Common myeloid progenitor, CD34-positive (primary cell): ENCODE data around the gene MOB3C.

Source experiments
- CTCF ChIA-PET: fragments of 350-600 bp; sonication (Branson Sonifier 250); formaldehyde crosslinking; loops from one replicate; lab custom pipeline; 2021; ENCODE audit warnings: antibody characterized with exemption; lab: Charles Lee
- POLR2A ChIA-PET: fragments of 350-600 bp; sonication (Branson Sonifier 250); formaldehyde crosslinking; loops from one replicate; lab custom pipeline; 2021; ENCODE audit warnings: antibody characterized with exemption; lab: Charles Lee
- DNase-seq, 3 donors: peaks; one replicate each; pipeline versions ENCODE4 v3.0.0 to v3.0.0-alpha.2; 2013
- H3K27ac ChIP-seq, 2 experiments: 1 replicate in 1 of 2; 2 replicates in 1 of 2; pipeline ENCODE4 v1.7.0; 2013; ENCODE audit warnings: inconsistent platforms in 2 of 2, low read length in 2 of 2, mild to moderate bottlenecking in 2 of 2, low read depth in 1 of 2, moderate library complexity in 1 of 2; ENCODE audit not compliant: severe bottlenecking in 2 of 2, insufficient read depth in 1 of 2, poor library complexity in 1 of 2
- H3K27me3 ChIP-seq, 5 experiments: replicated peaks in 2 of 5; 1 replicate in 3 of 5; 2 replicates in 2 of 5; pipeline versions ENCODE4 v1.6.1 to v1.7.0; 2013; ENCODE audit warnings: low read length in 4 of 5, mild to moderate bottlenecking in 2 of 5, moderate library complexity in 2 of 5, inconsistent platforms in 1 of 5; ENCODE audit not compliant: insufficient read depth in 5 of 5, control insufficient read depth in 4 of 5
- H3K36me3 ChIP-seq, 4 experiments: 1 replicate in 2 of 4; 2 replicates in 2 of 4; pipeline versions ENCODE4 v1.6.1 to v1.7.0; 2013; ENCODE audit warnings: low read length in 3 of 4, control low read depth in 1 of 4, mild to moderate bottlenecking in 1 of 4; ENCODE audit not compliant: control insufficient read depth in 4 of 4, insufficient read depth in 4 of 4
- H3K4me1 ChIP-seq, 4 experiments: 1 replicate in 3 of 4; 2 replicates in 1 of 4; pipeline versions ENCODE4 v1.6.1 to v1.7.1; 2013; ENCODE audit warnings: low read length in 3 of 4, mild to moderate bottlenecking in 3 of 4, control low read depth in 1 of 4, inconsistent platforms in 1 of 4, moderate library complexity in 1 of 4; ENCODE audit not compliant: control insufficient read depth in 4 of 4, insufficient read depth in 4 of 4; ENCODE audit errors: control extremely low read depth in 1 of 4
- H3K4me3 ChIP-seq, 7 experiments: 1 replicate in 4 of 7; 2 replicates in 3 of 7; pipeline versions ENCODE4 v1.5.1 to v1.7.0; 2013; ENCODE audit warnings: mild to moderate bottlenecking in 7 of 7, low read length in 6 of 7, moderate library complexity in 6 of 7, inconsistent platforms in 2 of 7, low read depth in 2 of 7, control low read depth in 1 of 7; ENCODE audit not compliant: insufficient read depth in 4 of 7, control insufficient read depth in 1 of 7; ENCODE audit errors: extremely low read depth in 1 of 7
- H3K9me3 ChIP-seq, 5 experiments: 1 replicate in 4 of 5; 2 replicates in 1 of 5; pipeline versions ENCODE4 v1.6.1 to v1.7.1; 2013; ENCODE audit warnings: low read length in 4 of 5, mild to moderate bottlenecking in 2 of 5, inconsistent platforms in 1 of 5, low read depth in 1 of 5, moderate library complexity in 1 of 5; ENCODE audit not compliant: control insufficient read depth in 4 of 5, insufficient read depth in 2 of 5; ENCODE audit errors: control extremely low read depth in 1 of 5
- WGBS: methylation state at CpG from one replicate; pipeline ENCODE4 v1.1.5; 2013; ENCODE audit not compliant: insufficient coverage; 5-methylcytosine and 5-hydroxymethylcytosine counted together

Gene MOB3C

GRCh38 chr1:46601257-46602007 is 15.2 kb downstream of the MOB3C start:
- POLR2A ChIA-PET, result no interaction called here
- CTCF ChIA-PET, result interaction anchor here (1.0 to 1.8 kb wide), 3 partner anchors 19 to 67 kb away, joined by 3 to 5 read pairs (median 4); partner anchors contain the start of gene ATPAF1
- DNase-seq, result no peak
- no peak overlapping the region for H3K4me3 ChIP-seq
- WGBS, result 100% methylated on average over 3 of the region's 3 CpGs
- no peaks in the 10 kb centered on the region for H3K9me3 ChIP-seq
- peaks cover 0 to 3% (median 0%) of the 10 kb centered on the region in 4 experiments for H3K36me3 ChIP-seq
- no peak overlapping the region for H3K27ac ChIP-seq
- peaks cover 8 to 58% (median 30%) of the 10 kb centered on the region in 4 experiments for H3K4me1 ChIP-seq
- H3K27me3 ChIP-seq, result no peaks in the 10 kb centered on the region

- CTCF ChIA-PET, result interaction anchor here (1.4 to 1.8 kb wide), 2 partner anchors 14 to 18 kb away, joined by 4 to 5 read pairs; no protein-coding TSS in a partner anchor
These were observed 17.3 kb downstream of the MOB3C start for GRCh38 chr1:46599059-46599970.

GRCh38 chr1:46596846-46597245 is 19.8 kb downstream of the MOB3C start:
- CTCF ChIA-PET, result no interaction called here
- H3K4me3 ChIP-seq, result no peak overlapping the region
- H3K9me3 ChIP-seq, result no peaks in the 10 kb centered on the region
- POLR2A ChIA-PET, result no interaction called here
- no peak for DNase-seq
- no peaks in the 10 kb centered on the region for H3K27me3 ChIP-seq
- H3K4me1 ChIP-seq, result peaks cover 8 to 45% (median 18%) of the 10 kb centered on the region in 4 experiments
- 100% methylated on average over 3 of the region's 3 CpGs for WGBS
- H3K27ac ChIP-seq, result no peak overlapping the region
- peaks cover 0 to 18% (median 13%) of the 10 kb centered on the region in 4 experiments for H3K36me3 ChIP-seq

More at GRCh38 chr1:46599059-46599970, 17.3 kb downstream of the MOB3C start:
- H3K27me3 ChIP-seq, result no peaks in the 10 kb centered on the region
- H3K9me3 ChIP-seq, result no peaks in the 10 kb centered on the region
- H3K4me1 ChIP-seq, result peaks cover 8 to 56% (median 26%) of the 10 kb centered on the region in 4 experiments
- peaks cover 0 to 3% (median 0%) of the 10 kb centered on the region in 4 experiments for H3K36me3 ChIP-seq
- no peak for DNase-seq
- no peak overlapping the region for H3K27ac ChIP-seq
- POLR2A ChIA-PET, result no interaction called here
- WGBS, result 98% methylated on average over 7 of the region's 9 CpGs
- no peak overlapping the region for H3K4me3 ChIP-seq

GRCh38 chr1:46596036-46596435 is 20.6 kb downstream of the MOB3C start:
- no peak overlapping the region for H3K27ac ChIP-seq
- peaks cover 3 to 26% (median 20%) of the 10 kb centered on the region in 4 experiments for H3K36me3 ChIP-seq
- H3K4me3 ChIP-seq, result no peak overlapping the region
- H3K27me3 ChIP-seq, result no peaks in the 10 kb centered on the region
- DNase-seq, result no peak
- H3K4me1 ChIP-seq, result peaks cover 8 to 40% (median 18%) of the 10 kb centered on the region in 4 experiments
- no peaks in the 10 kb centered on the region for H3K9me3 ChIP-seq
- ChIA-PET CTCF (no interaction called here), POLR2A (no interaction called here)
- 100% methylated on average over 1 of the region's 1 CpG for WGBS

- Histone ChIP-seq H3K4me1 (peaks cover 8 to 33% (median 16%) of the 10 kb centered on the region in 4 experiments), H3K36me3 (peaks cover 3 to 33% (median 28%) of the 10 kb centered on the region in 4 experiments), H3K27ac (no peak overlapping the region), H3K4me3 (peak overlapping the region in 2 of 7 experiments; percentile 8 to 49), H3K27me3 (no peaks in the 10 kb centered on the region), H3K9me3 (no peaks in the 10 kb centered on the region)
- ChIA-PET CTCF (interaction anchor here (1.2 kb wide), 1 partner anchor 42 kb away, joined by 3 read pairs; no protein-coding TSS in a partner anchor), POLR2A (interaction anchor here (0.8 kb wide), 1 partner anchor 19 kb away, joined by 3 read pairs; no protein-coding TSS in a partner anchor)
- 0% methylated on average over 1 of the region's 3 CpGs for whole genome bisulfite sequencing
- peak; percentile 55 to 73 (median 72) for DNase-seq
These were observed 21.5 kb downstream of the MOB3C start for GRCh38 chr1:46595127-46595526.

GRCh38 chr1:46594063-46594462 is 22.5 kb downstream of the MOB3C start:
- peaks cover 8 to 22% (median 15%) of the 10 kb centered on the region in 4 experiments for H3K4me1 ChIP-seq
- ChIA-PET POLR2A (interaction anchor here (0.6 kb wide), 1 partner anchor 83 kb away, joined by 4 read pairs; no protein-coding TSS in a partner anchor), CTCF (no interaction called here)
- WGBS, result 100% methylated on average over 3 of the region's 5 CpGs
- H3K36me3 ChIP-seq, result peaks cover 12 to 43% (median 34%) of the 10 kb centered on the region in 4 experiments
- H3K27ac ChIP-seq, result no peak overlapping the region
- no peak for DNase-seq
- H3K27me3 ChIP-seq, result no peaks in the 10 kb centered on the region
- H3K9me3 ChIP-seq, result peaks cover 0 to 6% (median 0%) of the 10 kb centered on the region in 5 experiments
- H3K4me3 ChIP-seq, result peak overlapping the region in 1 of 7 experiments; percentile 8
